ENCODE measurements around the gene LEMD1. TPM values are rescaled to one million over a fixed set of nuclear protein-coding genes. Genes with fewer than 3 reads are reported as not detected.

Gene LEMD1
- total and polyA plus RNA-seq, 4 donors: 0.72 to 1.5 (median 1.1) TPM

DNA sequence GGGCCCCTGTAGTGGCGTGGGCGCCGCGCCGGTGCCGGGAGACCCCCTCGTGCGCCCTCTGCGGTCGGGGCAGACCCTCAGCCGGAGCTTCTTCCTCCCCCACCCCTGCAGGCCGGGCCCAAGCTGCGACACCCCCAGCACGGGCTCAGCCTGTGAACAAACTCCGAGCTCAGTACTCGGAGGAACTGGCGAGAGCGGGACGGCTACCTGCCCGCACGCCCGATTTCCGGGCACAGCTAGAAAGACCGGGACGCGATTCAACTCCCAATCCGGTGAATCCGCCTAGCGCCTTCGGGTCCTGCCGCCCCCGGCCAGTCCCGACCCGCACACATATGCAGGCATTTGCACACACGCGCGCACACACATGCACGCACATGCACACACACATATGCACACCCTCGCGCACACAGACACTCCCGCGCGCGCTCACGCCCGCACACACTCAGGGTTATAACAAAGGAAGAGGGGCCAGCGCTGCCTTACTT is 34.6 kb upstream of the LEMD1 start:
- Histone ChIP-seq H3K27me3 (ENCODE audit: control insufficient read depth in 3 of 3, insufficient read depth in 3 of 3, low read length in 2 of 3) (peaks cover 0 to 65% (median 48%) of the 10 kb centered on the region in 3 donors), H3K4me3 (no peak overlapping the region), H3K27ac (ENCODE audit: low read depth in 1 of 2, low read length in 1 of 2) (no peak overlapping the region), H3K36me3 (ENCODE audit: control insufficient read depth in 4 of 4, insufficient read depth in 4 of 4, low read length in 4 of 4) (no peaks in the 10 kb centered on the region), H3K9ac (ENCODE audit: insufficient read depth in 1 of 2, low read length in 2 of 2) (no peak overlapping the region), H3K4me1 (ENCODE audit: control insufficient read depth in 5 of 5, insufficient read depth in 5 of 5, low read length in 5 of 5) (peaks cover 0 to 11% (median 0%) of the 10 kb centered on the region in 5 donors), H3K9me3 (ENCODE audit: control insufficient read depth in 4 of 4, insufficient read depth in 3 of 4, low read length in 3 of 4) (peaks cover 0 to 2% (median 0%) of the 10 kb centered on the region in 4 donors)
- 1 to 2% methylated on average over 33 to 47 of the region's 47 CpGs for WGBS, 2 donors
- TF ChIP-seq, protein P1, sequence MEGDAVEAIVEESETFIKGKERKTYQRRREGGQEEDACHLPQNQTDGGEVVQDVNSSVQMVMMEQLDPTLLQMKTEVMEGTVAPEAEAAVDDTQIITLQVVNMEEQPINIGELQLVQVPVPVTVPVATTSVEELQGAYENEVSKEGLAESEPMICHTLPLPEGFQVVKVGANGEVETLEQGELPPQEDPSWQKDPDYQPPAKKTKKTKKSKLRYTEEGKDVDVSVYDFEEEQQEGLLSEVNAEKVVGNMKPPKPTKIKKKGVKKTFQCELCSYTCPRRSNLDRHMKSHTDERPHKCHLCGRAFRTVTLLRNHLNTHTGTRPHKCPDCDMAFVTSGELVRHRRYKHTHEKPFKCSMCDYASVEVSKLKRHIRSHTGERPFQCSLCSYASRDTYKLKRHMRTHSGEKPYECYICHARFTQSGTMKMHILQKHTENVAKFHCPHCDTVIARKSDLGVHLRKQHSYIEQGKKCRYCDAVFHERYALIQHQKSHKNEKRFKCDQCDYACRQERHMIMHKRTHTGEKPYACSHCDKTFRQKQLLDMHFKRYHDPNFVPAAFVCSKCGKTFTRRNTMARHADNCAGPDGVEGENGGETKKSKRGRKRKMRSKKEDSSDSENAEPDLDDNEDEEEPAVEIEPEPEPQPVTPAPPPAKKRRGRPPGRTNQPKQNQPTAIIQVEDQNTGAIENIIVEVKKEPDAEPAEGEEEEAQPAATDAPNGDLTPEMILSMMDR (IDR thresholded peaks at IDR 0.05; ENCODE audit: control extremely low read depth, extremely low read depth): no peak
- DNase-seq (no peak), ATAC-seq (ENCODE audit: insufficient read depth, low FRiP score) (no peak)

DNA sequence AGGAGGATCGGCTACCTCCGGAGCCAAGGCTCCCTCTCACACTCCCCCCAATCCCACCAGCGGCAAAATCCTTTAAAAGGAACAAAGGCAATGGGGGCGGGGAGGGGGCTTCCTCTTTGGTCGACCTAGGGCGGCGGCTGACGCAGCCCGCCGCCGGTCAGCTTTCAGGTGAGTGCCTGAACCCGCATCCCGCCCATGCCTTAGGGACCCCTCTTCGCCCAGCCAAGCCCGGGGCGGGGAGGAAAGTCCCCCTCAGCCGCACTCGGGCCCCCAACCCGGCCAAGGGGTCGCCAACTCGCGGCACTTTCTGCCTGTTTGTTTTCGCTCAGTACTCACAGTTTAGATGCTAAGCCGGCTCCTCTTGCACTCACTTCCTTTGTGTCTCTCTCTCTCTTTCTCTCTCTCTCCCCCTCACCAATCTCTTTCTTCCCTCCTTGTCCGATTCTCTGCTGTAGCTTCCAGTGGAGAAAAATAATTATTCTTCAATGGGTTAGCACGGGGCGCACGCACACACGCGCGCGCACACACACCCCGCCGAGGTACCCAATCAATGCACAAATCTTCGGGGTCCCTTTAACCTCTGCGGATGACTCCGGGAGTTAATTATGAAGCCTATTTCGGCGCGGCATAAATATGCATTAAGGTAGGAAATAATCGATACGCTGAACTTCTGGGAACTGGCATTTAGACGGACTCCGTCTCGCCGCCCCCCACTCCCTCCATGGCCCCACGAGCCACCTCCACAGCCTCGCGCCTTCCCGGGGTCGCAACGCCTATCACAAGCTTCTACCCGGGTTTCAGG is 33.9 kb upstream of the LEMD1 start, which contains the start of gene BLACAT1:
TSS of gene BLACAT1 (minus strand) at position 465 of the 802 bp plus-strand sequence.
- no peak within 1 kb of the TSS for H3K9ac ChIP-seq (ENCODE audit: insufficient read depth in 1 of 2, low read length in 2 of 2)
- H3K27me3 ChIP-seq (ENCODE audit: control insufficient read depth in 3 of 3, insufficient read depth in 3 of 3, low read length in 2 of 3): peaks cover 0 to 60% (median 48%) of the 10 kb centered on the region in 3 donors
- peaks cover 0 to 11% (median 2%) of the 10 kb centered on the region in 5 donors for H3K4me1 ChIP-seq (ENCODE audit: control insufficient read depth in 5 of 5, insufficient read depth in 5 of 5, low read length in 5 of 5)
- no peaks in the 10 kb centered on the region for H3K36me3 ChIP-seq (ENCODE audit: control insufficient read depth in 4 of 4, insufficient read depth in 4 of 4, low read length in 4 of 4)
- DNase-seq: no peak
- TF ChIP-seq, protein P1 (IDR thresholded peaks at IDR 0.05; ENCODE audit: control extremely low read depth, extremely low read depth): no peak
- H3K27ac ChIP-seq (ENCODE audit: low read depth in 1 of 2, low read length in 1 of 2): no peak within 1 kb of the TSS
- H3K9me3 ChIP-seq (ENCODE audit: control insufficient read depth in 4 of 4, insufficient read depth in 3 of 4, low read length in 3 of 4): peaks cover 0 to 2% (median 0%) of the 10 kb centered on the region in 4 donors
- no peak for ATAC-seq (ENCODE audit: insufficient read depth, low FRiP score)
- 4% methylated on average over 51 to 53 of the region's 53 CpGs for WGBS, 2 donors
- no peak within 1 kb of the TSS for H3K4me3 ChIP-seq

DNA sequence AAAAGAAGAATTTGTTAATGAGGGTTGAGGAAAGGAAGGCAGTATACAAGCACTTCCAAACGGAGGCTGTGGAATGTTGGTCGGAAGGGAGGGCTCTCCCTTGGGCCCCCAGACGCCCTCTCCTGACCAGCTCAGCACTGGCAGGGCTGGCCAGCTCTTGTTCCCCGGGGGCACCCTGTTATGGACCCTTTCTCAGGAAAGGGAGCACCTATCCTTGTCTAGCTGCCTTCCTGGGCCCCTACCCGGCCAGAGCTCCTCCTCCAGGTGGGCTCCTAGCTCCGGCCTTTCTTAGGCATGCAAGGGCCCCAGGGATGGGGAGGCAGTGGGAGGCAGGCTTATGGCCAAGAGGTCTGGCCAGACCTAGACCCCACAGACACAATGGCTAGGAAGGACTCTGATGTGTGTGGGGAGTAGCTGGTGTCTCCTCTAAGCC is 33.1 kb upstream of the LEMD1 start:
- 21 to 24% methylated on average over 6 of the region's 6 CpGs for WGBS, 2 donors
- ATAC-seq (ENCODE audit: insufficient read depth, low FRiP score) (no peak), DNase-seq (no peak)
- TF ChIP-seq, protein P1 (IDR thresholded peaks at IDR 0.05; ENCODE audit: control extremely low read depth, extremely low read depth): no peak
- H3K9me3 ChIP-seq (ENCODE audit: control insufficient read depth in 4 of 4, insufficient read depth in 3 of 4, low read length in 3 of 4): peaks cover 0 to 2% (median 0%) of the 10 kb centered on the region in 4 donors
- peaks cover 0 to 60% (median 48%) of the 10 kb centered on the region in 3 donors for H3K27me3 ChIP-seq (ENCODE audit: control insufficient read depth in 3 of 3, insufficient read depth in 3 of 3, low read length in 2 of 3)
- H3K27ac ChIP-seq (ENCODE audit: low read depth in 1 of 2, low read length in 1 of 2): no peak overlapping the region
- H3K36me3 ChIP-seq (ENCODE audit: control insufficient read depth in 4 of 4, insufficient read depth in 4 of 4, low read length in 4 of 4): no peaks in the 10 kb centered on the region
- no peak overlapping the region for H3K4me3 ChIP-seq
- peaks cover 0 to 14% (median 7%) of the 10 kb centered on the region in 5 donors for H3K4me1 ChIP-seq (ENCODE audit: control insufficient read depth in 5 of 5, insufficient read depth in 5 of 5, low read length in 5 of 5)
- no peak overlapping the region for H3K9ac ChIP-seq (ENCODE audit: insufficient read depth in 1 of 2, low read length in 2 of 2)
